ENCODE results near the gene MAN1B1.

GRCh38 chr9:137140151-137141012 is 53.6 kb downstream of the MAN1B1 start:
- no peak for TF ChIP-seq POLR2A (IDR thresholded peaks at IDR 0.05; ENCODE audit: borderline replicate concordance, extremely low read depth, insufficient read depth, insufficient read length)
- no peak for TF ChIP-seq CTCF (IDR thresholded peaks at IDR 0.05 in 2 of 3, conservative IDR thresholded peaks at IDR 0.05 in 1 of 3; ENCODE audit: borderline replicate concordance in 1 of 3, insufficient read depth in 1 of 3, low read depth in 2 of 3, low read length in 2 of 3)
- TF ChIP-seq, protein P1, sequence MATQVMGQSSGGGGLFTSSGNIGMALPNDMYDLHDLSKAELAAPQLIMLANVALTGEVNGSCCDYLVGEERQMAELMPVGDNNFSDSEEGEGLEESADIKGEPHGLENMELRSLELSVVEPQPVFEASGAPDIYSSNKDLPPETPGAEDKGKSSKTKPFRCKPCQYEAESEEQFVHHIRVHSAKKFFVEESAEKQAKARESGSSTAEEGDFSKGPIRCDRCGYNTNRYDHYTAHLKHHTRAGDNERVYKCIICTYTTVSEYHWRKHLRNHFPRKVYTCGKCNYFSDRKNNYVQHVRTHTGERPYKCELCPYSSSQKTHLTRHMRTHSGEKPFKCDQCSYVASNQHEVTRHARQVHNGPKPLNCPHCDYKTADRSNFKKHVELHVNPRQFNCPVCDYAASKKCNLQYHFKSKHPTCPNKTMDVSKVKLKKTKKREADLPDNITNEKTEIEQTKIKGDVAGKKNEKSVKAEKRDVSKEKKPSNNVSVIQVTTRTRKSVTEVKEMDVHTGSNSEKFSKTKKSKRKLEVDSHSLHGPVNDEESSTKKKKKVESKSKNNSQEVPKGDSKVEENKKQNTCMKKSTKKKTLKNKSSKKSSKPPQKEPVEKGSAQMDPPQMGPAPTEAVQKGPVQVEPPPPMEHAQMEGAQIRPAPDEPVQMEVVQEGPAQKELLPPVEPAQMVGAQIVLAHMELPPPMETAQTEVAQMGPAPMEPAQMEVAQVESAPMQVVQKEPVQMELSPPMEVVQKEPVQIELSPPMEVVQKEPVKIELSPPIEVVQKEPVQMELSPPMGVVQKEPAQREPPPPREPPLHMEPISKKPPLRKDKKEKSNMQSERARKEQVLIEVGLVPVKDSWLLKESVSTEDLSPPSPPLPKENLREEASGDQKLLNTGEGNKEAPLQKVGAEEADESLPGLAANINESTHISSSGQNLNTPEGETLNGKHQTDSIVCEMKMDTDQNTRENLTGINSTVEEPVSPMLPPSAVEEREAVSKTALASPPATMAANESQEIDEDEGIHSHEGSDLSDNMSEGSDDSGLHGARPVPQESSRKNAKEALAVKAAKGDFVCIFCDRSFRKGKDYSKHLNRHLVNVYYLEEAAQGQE (IDR thresholded peaks at IDR 0.05; ENCODE audit: low read depth): no peak
- TF ChIP-seq, protein P2, sequence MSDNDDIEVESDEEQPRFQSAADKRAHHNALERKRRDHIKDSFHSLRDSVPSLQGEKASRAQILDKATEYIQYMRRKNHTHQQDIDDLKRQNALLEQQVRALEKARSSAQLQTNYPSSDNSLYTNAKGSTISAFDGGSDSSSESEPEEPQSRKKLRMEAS (IDR thresholded peaks at IDR 0.05): no peak
- TF ChIP-seq EZH2phosphoT487 (IDR thresholded peaks at IDR 0.05; ENCODE audit: borderline replicate concordance): no peak
- TF ChIP-seq YY1 (IDR thresholded peaks at IDR 0.05; ENCODE audit: extremely low read depth, insufficient replicate concordance, low read depth, low read length): no peak
- no peak for TF ChIP-seq ELF1 (IDR thresholded peaks at IDR 0.05; ENCODE audit: borderline replicate concordance, low read depth)
- no peak for TF ChIP-seq POLR2AphosphoS5 (IDR thresholded peaks at IDR 0.05; ENCODE audit: low read depth, low read length)
- no peak for TF ChIP-seq TCF7L2 (IDR thresholded peaks at IDR 0.05; ENCODE audit: borderline replicate concordance, extremely low read depth, insufficient read depth, insufficient read length)
- TF ChIP-seq ZNF274 (IDR thresholded peaks at IDR 0.05; ENCODE audit: low read depth, low read length): no peak
- TF ChIP-seq EZH2 (IDR thresholded peaks at IDR 0.05): no peak
- no peak for TF ChIP-seq JUND (IDR thresholded peaks at IDR 0.05)

Measured in HCT116 (cell line).